ENCODE data around the gene DNAH2. TPM values are rescaled to one million over a fixed set of nuclear protein-coding genes. Genes with fewer than 3 reads are reported as not detected.

The DNAH2 gene
- total RNA-seq, 4 donors from 2014 or later: under 0.01 to 1.4 (median 0.48) TPM

- Histone ChIP-seq H3K36me3 (no peaks in the 10 kb centered on the region), H3K27me3 (no peaks in the 10 kb centered on the region), H3K27ac (peak overlapping the region; percentile 93 to 98), H3K4me3 (peak overlapping the region; percentile 61 to 76), H3K4me1 (peaks cover 8 to 10% of the 10 kb centered on the region in 2 donors), H3K9me3 (no peaks in the 10 kb centered on the region)
- TF ChIP-seq, protein P1, sequence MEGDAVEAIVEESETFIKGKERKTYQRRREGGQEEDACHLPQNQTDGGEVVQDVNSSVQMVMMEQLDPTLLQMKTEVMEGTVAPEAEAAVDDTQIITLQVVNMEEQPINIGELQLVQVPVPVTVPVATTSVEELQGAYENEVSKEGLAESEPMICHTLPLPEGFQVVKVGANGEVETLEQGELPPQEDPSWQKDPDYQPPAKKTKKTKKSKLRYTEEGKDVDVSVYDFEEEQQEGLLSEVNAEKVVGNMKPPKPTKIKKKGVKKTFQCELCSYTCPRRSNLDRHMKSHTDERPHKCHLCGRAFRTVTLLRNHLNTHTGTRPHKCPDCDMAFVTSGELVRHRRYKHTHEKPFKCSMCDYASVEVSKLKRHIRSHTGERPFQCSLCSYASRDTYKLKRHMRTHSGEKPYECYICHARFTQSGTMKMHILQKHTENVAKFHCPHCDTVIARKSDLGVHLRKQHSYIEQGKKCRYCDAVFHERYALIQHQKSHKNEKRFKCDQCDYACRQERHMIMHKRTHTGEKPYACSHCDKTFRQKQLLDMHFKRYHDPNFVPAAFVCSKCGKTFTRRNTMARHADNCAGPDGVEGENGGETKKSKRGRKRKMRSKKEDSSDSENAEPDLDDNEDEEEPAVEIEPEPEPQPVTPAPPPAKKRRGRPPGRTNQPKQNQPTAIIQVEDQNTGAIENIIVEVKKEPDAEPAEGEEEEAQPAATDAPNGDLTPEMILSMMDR (IDR thresholded peaks at IDR 0.05): peak; percentile 77 to 91 (median 88)
- TF ChIP-seq POLR2A (IDR thresholded peaks at IDR 0.05): peak; percentile 85 to 93
- peak; percentile 98 for DNase-seq
- intact Hi-C loops (cut with DNase I; ENCODE audit: low total_unique reads): no loop called here
These were observed 117.6 kb downstream of the DNAH2 start for GRCh38 chr17:7834957-7835813.

DNA sequence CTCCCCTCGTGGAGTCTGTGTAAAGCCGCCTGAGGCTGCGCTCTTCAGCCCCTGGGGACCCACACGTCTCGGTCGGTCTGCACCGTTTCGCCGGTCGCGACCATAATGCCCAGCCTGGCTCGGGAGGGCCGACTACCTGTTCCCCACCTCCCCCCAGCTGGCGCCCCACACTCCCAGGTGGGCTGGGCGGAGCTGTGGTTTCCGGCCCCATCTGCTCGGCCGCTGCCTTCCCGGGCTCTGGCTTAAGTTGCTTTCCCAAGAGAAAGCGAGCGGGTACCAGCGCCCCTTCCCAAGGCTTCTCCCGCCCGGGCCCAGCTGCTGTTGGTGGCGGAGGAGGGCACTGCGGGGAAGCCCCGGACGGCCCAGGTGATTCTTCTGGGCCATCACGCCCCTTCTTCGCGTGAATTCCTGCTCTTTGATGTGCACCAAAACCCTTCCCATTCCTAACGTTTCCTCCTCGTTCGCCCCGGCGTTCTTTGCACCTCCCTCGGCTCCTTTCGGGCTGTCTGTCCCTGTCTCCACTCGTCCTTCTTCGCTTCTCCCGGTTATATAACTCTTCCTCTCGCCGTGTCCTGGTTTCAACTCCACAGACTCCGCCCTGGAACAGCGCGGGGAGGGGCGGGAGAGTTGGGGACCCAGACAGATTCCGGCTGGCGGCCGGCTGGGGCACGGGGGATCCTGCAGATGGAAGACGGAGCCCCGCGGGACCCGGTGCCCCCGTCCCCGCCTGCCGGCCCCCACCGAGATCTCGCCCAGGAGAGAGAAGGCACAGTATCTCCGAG lies 118.5 kb downstream of the DNAH2 start:
- Histone ChIP-seq H3K36me3 (no peaks in the 10 kb centered on the region), H3K27ac (peak overlapping the region; percentile 93 to 98), H3K4me1 (peaks cover 8 to 10% of the 10 kb centered on the region in 2 donors), H3K4me3 (peak overlapping the region; percentile 61 to 76), H3K27me3 (no peaks in the 10 kb centered on the region), H3K9me3 (no peaks in the 10 kb centered on the region)
- intact Hi-C loops (cut with DNase I; ENCODE audit: low total_unique reads): no loop called here
- peak in 1 of 2 donors; percentile 79 for DNase-seq
- TF ChIP-seq, protein P1 (IDR thresholded peaks at IDR 0.05): peak in 1 of 4 experiments; percentile 2
- peak in 1 of 2 donors; percentile 44 for TF ChIP-seq POLR2A (IDR thresholded peaks at IDR 0.05)

GRCh38 chr17:7836596-7837407 lies 119.3 kb downstream of the DNAH2 start:
- peak in 1 of 2 donors; percentile 68 for TF ChIP-seq POLR2A (IDR thresholded peaks at IDR 0.05)
- TF ChIP-seq, protein P1 (IDR thresholded peaks at IDR 0.05): peak in 2 of 4 experiments; percentile 23 to 52
- H3K9me3 ChIP-seq: no peaks in the 10 kb centered on the region
- peaks cover 8 to 10% of the 10 kb centered on the region in 2 donors for H3K4me1 ChIP-seq
- H3K4me3 ChIP-seq: peak overlapping the region; percentile 61 to 76
- H3K27me3 ChIP-seq: no peaks in the 10 kb centered on the region
- DNase-seq: peak; percentile 95 to 96
- intact Hi-C loops (cut with DNase I; ENCODE audit: low total_unique reads): no loop called here
- peak overlapping the region; percentile 93 to 98 for H3K27ac ChIP-seq
- no peaks in the 10 kb centered on the region for H3K36me3 ChIP-seq

GRCh38 chr17:7837408-7838088 lies 120.0 kb downstream of the DNAH2 start:
- DNase-seq: no peak
- Histone ChIP-seq H3K4me1 (peaks cover 8 to 10% of the 10 kb centered on the region in 2 donors), H3K27ac (peak overlapping the region; percentile 93 to 98), H3K9me3 (no peaks in the 10 kb centered on the region), H3K36me3 (no peaks in the 10 kb centered on the region), H3K27me3 (no peaks in the 10 kb centered on the region), H3K4me3 (peak overlapping the region in 1 of 2 donors; percentile 61)
- intact Hi-C loops (cut with DNase I; ENCODE audit: low total_unique reads): no loop called here
- TF ChIP-seq POLR2A (IDR thresholded peaks at IDR 0.05): no peak
